ENCODE results near the gene PAOX. TPM values are rescaled to one million over a fixed set of nuclear protein-coding genes. Genes with fewer than 3 reads are reported as not detected.
A peak's percentile ranks its signal among the peaks of the same experiment; 100 is the strongest.
"Not testable (repeated sequence)": the region's sequence is repeated elsewhere in the genome, so short reads cannot be mapped to it uniquely, and the experiment has no call there.

The PAOX gene
- total and polyA plus RNA-seq, 4 experiments from 2014 or later = 7.6 to 10.3 (median 9.3) TPM

- H3K9me3 ChIP-seq (ENCODE audit: control insufficient read depth in 1 of 2, low read length in 2 of 2); H3K27me3 ChIP-seq (ENCODE audit: insufficient read depth, low read length); DNase-seq; H3K27ac ChIP-seq (ENCODE audit: low read depth, low read length); H3K36me3 ChIP-seq (ENCODE audit: insufficient read depth, low read length); H3K4me3 ChIP-seq (ENCODE audit: low read length in 2 of 2); intact Hi-C loops (cut with micrococcal nuclease); POLR2A ChIA-PET (ENCODE audit: partially characterized antibody); H3K27ac Mint-ChIP-seq; H3K9me3 Mint-ChIP-seq; H3K4me3 Mint-ChIP-seq; H3K36me3 Mint-ChIP-seq; H3K27me3 Mint-ChIP-seq: not testable (repeated sequence)
- H3K4me1 Mint-ChIP-seq = peaks cover 21 to 38% (median 30%) of the 10 kb centered on the region in 4 donors
- CTCF ChIA-PET (ENCODE audit: partially characterized antibody) = interaction anchor here (1.0 to 1.5 kb wide), 2 partner anchors 57 to 133 kb away, joined by 3 to 7 read pairs; no protein-coding TSS in a partner anchor
- H3K4me1 ChIP-seq (ENCODE audit: insufficient read depth, low read length) = peaks cover 37% of the 10 kb centered on the region
Measured at GRCh38 chr10:133386951-133387350, 7.9 kb downstream of the PAOX start.

- H3K36me3 ChIP-seq (ENCODE audit: insufficient read depth, low read length) = peaks cover 4% of the 10 kb centered on the region
- peaks cover 4 to 7% of the 10 kb centered on the region in 2 donors for H3K36me3 Mint-ChIP-seq
- intact Hi-C loops (cut with micrococcal nuclease) = loop anchor here (2.0 kb wide), 1 partner anchor 16 kb away; the partner anchor contains the start of gene ECHS1
- peaks cover 47% of the 10 kb centered on the region for H3K4me1 ChIP-seq (ENCODE audit: insufficient read depth, low read length)
- H3K4me1 Mint-ChIP-seq = peaks cover 21 to 41% (median 32%) of the 10 kb centered on the region in 4 donors
- H3K27me3 Mint-ChIP-seq = no peaks in the 10 kb centered on the region
- CTCF ChIA-PET (ENCODE audit: partially characterized antibody) = interaction anchor here (1.5 to 2.9 kb wide), 3 partner anchors 12 to 59 kb away, joined by 6 to 26 read pairs (median 7); no protein-coding TSS in a partner anchor
- H3K27me3 ChIP-seq (ENCODE audit: insufficient read depth, low read length) = no peaks in the 10 kb centered on the region
- H3K4me3 ChIP-seq (ENCODE audit: low read length in 2 of 2) = peak overlapping the region; percentile 30 to 46
- peak overlapping the region; percentile 47 for H3K27ac ChIP-seq (ENCODE audit: low read depth, low read length)
- H3K4me3 Mint-ChIP-seq = peak overlapping the region; percentile 79 to 93 (median 90)
- H3K9me3 Mint-ChIP-seq = peaks cover 0 to 2% (median 0%) of the 10 kb centered on the region in 8 donors
- peak overlapping the region; percentile 76 to 98 (median 94) for H3K27ac Mint-ChIP-seq
- no peak for DNase-seq
- POLR2A ChIA-PET (ENCODE audit: partially characterized antibody) = interaction anchor here (0.6 to 5.2 kb wide), 8 partner anchors 10 to 80 kb away, joined by 3 to 68 read pairs (median 13); partner anchors contain the start of genes CALY, ECHS1, FUOM and PAOX
- H3K9me3 ChIP-seq (ENCODE audit: control insufficient read depth in 1 of 2, low read length in 2 of 2) = no peaks in the 10 kb centered on the region
Measured at GRCh38 chr10:133388236-133388972, 9.3 kb downstream of the PAOX start.

GRCh38 chr10:133388973-133389818, 10.1 kb downstream of the PAOX start:
- ChIA-PET CTCF (ENCODE audit: partially characterized antibody) (interaction anchor here (1.1 to 2.9 kb wide), 5 partner anchors 13 to 82 kb away, joined by 3 to 26 read pairs (median 6); no protein-coding TSS in a partner anchor), POLR2A (ENCODE audit: partially characterized antibody) (interaction anchor here (0.9 to 5.2 kb wide), 12 partner anchors 9 to 113 kb away, joined by 3 to 68 read pairs (median 4); partner anchors contain the start of genes CALY, ECHS1, FUOM and PAOX)
- peaks cover 50% of the 10 kb centered on the region for H3K4me1 ChIP-seq (ENCODE audit: insufficient read depth, low read length)
- no peaks in the 10 kb centered on the region for H3K9me3 ChIP-seq (ENCODE audit: control insufficient read depth in 1 of 2, low read length in 2 of 2)
- peak overlapping the region; percentile 30 to 46 for H3K4me3 ChIP-seq (ENCODE audit: low read length in 2 of 2)
- peaks cover 4 to 7% of the 10 kb centered on the region in 2 donors for H3K36me3 Mint-ChIP-seq
- peaks cover 21 to 46% (median 33%) of the 10 kb centered on the region in 4 donors for H3K4me1 Mint-ChIP-seq
- no peaks in the 10 kb centered on the region for H3K27me3 ChIP-seq (ENCODE audit: insufficient read depth, low read length)
- no peaks in the 10 kb centered on the region for H3K27me3 Mint-ChIP-seq
- peak overlapping the region; percentile 89 to 98 (median 94) for H3K27ac Mint-ChIP-seq
- peak overlapping the region; percentile 47 for H3K27ac ChIP-seq (ENCODE audit: low read depth, low read length)
- intact Hi-C loops (cut with micrococcal nuclease) = loop anchor here (1.0 to 2.0 kb wide), 3 partner anchors 10 to 60 kb away; partner anchors contain the start of genes ECHS1 and PAOX
- peak overlapping the region; percentile 79 to 93 (median 90) for H3K4me3 Mint-ChIP-seq
- peak; percentile 33 to 68 (median 40) for DNase-seq
- H3K36me3 ChIP-seq (ENCODE audit: insufficient read depth, low read length) = no peaks in the 10 kb centered on the region
- peaks cover 0 to 2% (median 0%) of the 10 kb centered on the region in 8 donors for H3K9me3 Mint-ChIP-seq

GRCh38 chr10:133390597-133391248, 11.7 kb downstream of the PAOX start:
- Mint-ChIP-seq H3K36me3 (peaks cover 0 to 16% of the 10 kb centered on the region in 2 donors), H3K27ac (peak overlapping the region; percentile 94 to 98 (median 97)), H3K27me3 (no peaks in the 10 kb centered on the region), H3K4me3 (peak overlapping the region in 7 of 8 donors; percentile 43 to 92 (median 84)), H3K9me3 (peaks cover 0 to 2% (median 0%) of the 10 kb centered on the region in 8 donors), H3K4me1 (peaks cover 26 to 60% (median 45%) of the 10 kb centered on the region in 4 donors)
- ChIA-PET POLR2A (ENCODE audit: partially characterized antibody) (interaction anchor here (0.6 to 5.2 kb wide), 13 partner anchors 8 to 132 kb away, joined by 3 to 68 read pairs (median 5); partner anchors contain the start of genes CALY, ECHS1, FUOM and PAOX), CTCF (ENCODE audit: partially characterized antibody) (interaction anchor here (1.1 to 2.9 kb wide), 8 partner anchors 13 to 129 kb away, joined by 3 to 26 read pairs (median 6); no protein-coding TSS in a partner anchor)
- Histone ChIP-seq H3K27ac (ENCODE audit: low read depth, low read length) (peak overlapping the region; percentile 50), H3K27me3 (ENCODE audit: insufficient read depth, low read length) (no peaks in the 10 kb centered on the region), H3K4me3 (ENCODE audit: low read length in 2 of 2) (peak overlapping the region in 1 of 2 donors; percentile 46), H3K4me1 (ENCODE audit: insufficient read depth, low read length) (peaks cover 64% of the 10 kb centered on the region), H3K9me3 (ENCODE audit: control insufficient read depth in 1 of 2, low read length in 2 of 2) (no peaks in the 10 kb centered on the region), H3K36me3 (ENCODE audit: insufficient read depth, low read length) (peaks cover 2% of the 10 kb centered on the region)
- DNase-seq = no peak
- intact Hi-C loops (cut with micrococcal nuclease) = loop anchor here (5.0 kb wide), 2 partner anchors 33 to 128 kb away; partner anchors contain the start of gene FUOM

- H3K27ac ChIP-seq (ENCODE audit: low read depth, low read length) = peak overlapping the region; percentile 50
- peaks cover 7% of the 10 kb centered on the region for H3K36me3 ChIP-seq (ENCODE audit: insufficient read depth, low read length)
Measured at GRCh38 chr10:133391249-133391635, 12.2 kb downstream of the PAOX start.

More at GRCh38 chr10:133391249-133391635, 12.2 kb downstream of the PAOX start:
- intact Hi-C loops (cut with micrococcal nuclease) = loop anchor here (5.0 kb wide), 2 partner anchors 34 to 129 kb away; partner anchors contain the start of gene FUOM
- CTCF ChIA-PET (ENCODE audit: partially characterized antibody) = interaction anchor here (1.4 to 2.9 kb wide), 4 partner anchors 13 to 64 kb away, joined by 5 to 26 read pairs (median 6); no protein-coding TSS in a partner anchor
- Mint-ChIP-seq H3K4me1 (peaks cover 26 to 60% (median 47%) of the 10 kb centered on the region in 4 donors), H3K27ac (peak overlapping the region; percentile 84 to 98 (median 92)), H3K4me3 (peak overlapping the region in 5 of 8 donors; percentile 38 to 61 (median 43)), H3K9me3 (peaks cover 0 to 2% (median 0%) of the 10 kb centered on the region in 8 donors), H3K36me3 (peaks cover 0 to 16% of the 10 kb centered on the region in 2 donors), H3K27me3 (no peaks in the 10 kb centered on the region)
- POLR2A ChIA-PET (ENCODE audit: partially characterized antibody) = interaction anchor here (0.9 to 5.2 kb wide), 5 partner anchors 12 to 83 kb away, joined by 4 to 68 read pairs (median 25); partner anchors contain the start of genes CALY, ECHS1, FUOM and PAOX
- no peak for DNase-seq
- no peak overlapping the region for H3K4me3 ChIP-seq (ENCODE audit: low read length in 2 of 2)
- H3K9me3 ChIP-seq (ENCODE audit: control insufficient read depth in 1 of 2, low read length in 2 of 2) = no peaks in the 10 kb centered on the region
- H3K27me3 ChIP-seq (ENCODE audit: insufficient read depth, low read length) = no peaks in the 10 kb centered on the region
- H3K4me1 ChIP-seq (ENCODE audit: insufficient read depth, low read length) = peaks cover 70% of the 10 kb centered on the region
